A549 (cell line): ENCODE measurements around the gene TBC1D14.

ENCODE experiments used
- BHLHE40 ChIP-seq: IDR thresholded peaks from 2 replicates; pipeline ENCODE4 v1.6.1; 2012; ENCODE audit warnings: low read depth, low read length, inconsistent platforms
- EP300 ChIP-seq, 2 experiments: fragments of >200 bp; sonication (Bioruptor Twin); formaldehyde crosslinking; IDR thresholded peaks; 2 replicates in 1 of 2; 3 replicates in 1 of 2; pipeline ENCODE4 v1.6.1; 2016 to 2017
- ESRRA ChIP-seq: fragments of 150-350 bp; IDR thresholded peaks from 2 replicates; pipeline ENCODE4 v1.6.1; 2014; ENCODE audit warnings: mild to moderate bottlenecking, low read length, borderline replicate concordance
- KDM1A ChIP-seq: fragments of 200-600 bp; sonication (generic); IDR thresholded peaks from 2 replicates; pipeline ENCODE4 v1.6.1; 2016; ENCODE audit warnings: low read depth, mild to moderate bottlenecking
- MAFK ChIP-seq: fragments of 450-650 bp; IDR thresholded peaks from 2 replicates; pipeline ENCODE4 v1.6.1; 2014; ENCODE audit not compliant: partially characterized antibody
- MAZ ChIP-seq: fragments of 150-350 bp; IDR thresholded peaks from 2 replicates; pipeline ENCODE4 v1.6.1; 2014; ENCODE audit warnings: antibody characterized with exemption, low read depth, low read length, borderline replicate concordance
- POLR2A ChIP-seq: IDR thresholded peaks from 2 replicates; pipeline ENCODE4 v1.6.1; 2012; ENCODE audit warnings: mild to moderate bottlenecking, low read length
- SMC3 ChIP-seq: fragments of >200 bp; sonication (Bioruptor Twin); formaldehyde crosslinking; IDR thresholded peaks from 3 replicates; pipeline ENCODE4 v1.6.1; 2018; ENCODE audit warnings: inconsistent platforms
- TF ChIP-seq, protein P1 (sequence below): fragments of >200 bp; sonication (Bioruptor Twin); formaldehyde crosslinking; IDR thresholded peaks from 3 replicates; pipeline ENCODE4 v1.5.1; 2016

DNA sequence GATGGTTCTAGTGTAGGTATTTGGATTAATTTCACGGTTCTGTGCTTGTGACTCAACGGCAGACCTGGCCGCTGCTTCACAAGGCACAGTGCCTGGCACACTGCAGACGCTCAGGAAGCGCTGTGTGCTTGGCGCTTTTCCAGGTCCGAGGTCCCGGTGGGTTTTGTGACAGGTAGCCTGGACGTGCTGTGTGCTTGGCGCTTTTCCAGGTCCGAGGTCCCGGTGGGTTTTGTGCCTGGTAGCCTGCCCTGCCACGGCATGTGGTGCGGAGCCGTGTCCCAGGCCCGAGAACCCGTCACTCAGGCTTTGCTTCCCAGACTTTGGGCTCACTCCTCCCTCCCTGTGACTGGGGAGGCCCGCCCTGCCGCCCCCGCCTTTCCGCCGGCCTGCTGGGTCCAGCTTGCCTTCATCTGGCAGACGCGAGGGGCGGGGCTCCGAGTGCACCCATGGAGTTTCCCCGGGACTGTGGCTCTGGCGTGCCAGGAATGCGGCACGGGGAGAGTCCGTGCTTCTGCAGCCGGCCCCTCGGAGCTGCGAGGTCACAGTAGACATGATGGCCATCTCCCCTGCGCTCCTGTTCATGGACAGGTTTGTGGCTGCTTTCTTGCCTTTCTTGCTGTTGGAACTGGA, 44.2 kb downstream of the TBC1D14 start:
- TF ChIP-seq, protein P1, sequence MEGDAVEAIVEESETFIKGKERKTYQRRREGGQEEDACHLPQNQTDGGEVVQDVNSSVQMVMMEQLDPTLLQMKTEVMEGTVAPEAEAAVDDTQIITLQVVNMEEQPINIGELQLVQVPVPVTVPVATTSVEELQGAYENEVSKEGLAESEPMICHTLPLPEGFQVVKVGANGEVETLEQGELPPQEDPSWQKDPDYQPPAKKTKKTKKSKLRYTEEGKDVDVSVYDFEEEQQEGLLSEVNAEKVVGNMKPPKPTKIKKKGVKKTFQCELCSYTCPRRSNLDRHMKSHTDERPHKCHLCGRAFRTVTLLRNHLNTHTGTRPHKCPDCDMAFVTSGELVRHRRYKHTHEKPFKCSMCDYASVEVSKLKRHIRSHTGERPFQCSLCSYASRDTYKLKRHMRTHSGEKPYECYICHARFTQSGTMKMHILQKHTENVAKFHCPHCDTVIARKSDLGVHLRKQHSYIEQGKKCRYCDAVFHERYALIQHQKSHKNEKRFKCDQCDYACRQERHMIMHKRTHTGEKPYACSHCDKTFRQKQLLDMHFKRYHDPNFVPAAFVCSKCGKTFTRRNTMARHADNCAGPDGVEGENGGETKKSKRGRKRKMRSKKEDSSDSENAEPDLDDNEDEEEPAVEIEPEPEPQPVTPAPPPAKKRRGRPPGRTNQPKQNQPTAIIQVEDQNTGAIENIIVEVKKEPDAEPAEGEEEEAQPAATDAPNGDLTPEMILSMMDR = no peak
- TF ChIP-seq POLR2A (no peak), MAFK (no peak), BHLHE40 (no peak), SMC3 (no peak), KDM1A (no peak), MAZ (no peak), EP300 (IDR thresholded peaks at IDR 0.05) (no peak), ESRRA (no peak)
